Stimulated activated CD8-positive, alpha-beta memory T cell treated with anti-CD3 and anti-CD28 coated beads, Interleukin-15, amount 100 ng/mL, for 48 hours (primary cell): ENCODE data around the gene ACTN1.

ENCODE experiments used
- DNase-seq, 2 donors: peaks; one replicate each; pipeline ENCODE4 v3.0.0-alpha.2; 2020; ENCODE audit warnings: low read depth in 2 of 2

The ACTN1 gene

GRCh38 chr14:68969278-68970033, 9.6 kb downstream of the ACTN1 start:
- DNase-seq, result no peak

- DNase-seq, result no peak
These were observed 10.4 kb downstream of the ACTN1 start for GRCh38 chr14:68968721-68969120.

- no peak for DNase-seq
These were observed 11.1 kb downstream of the ACTN1 start for GRCh38 chr14:68968051-68968450.

GRCh38 chr14:68967459-68967940, 11.6 kb downstream of the ACTN1 start:
- no peak for DNase-seq

- DNase-seq, result no peak
These were observed 12.2 kb downstream of the ACTN1 start for GRCh38 chr14:68966872-68967301.

- no peak for DNase-seq
These were observed 13.8 kb downstream of the ACTN1 start for GRCh38 chr14:68965261-68965761.

- no peak for DNase-seq
These were observed 14.6 kb downstream of the ACTN1 start for GRCh38 chr14:68964300-68965093.

GRCh38 chr14:68962681-68963080, 16.4 kb downstream of the ACTN1 start:
- DNase-seq, result no peak

GRCh38 chr14:68961781-68962584, 17.1 kb downstream of the ACTN1 start:
- DNase-seq, result no peak

GRCh38 chr14:68961361-68961760, 17.7 kb downstream of the ACTN1 start:
- no peak for DNase-seq

- DNase-seq, result no peak
These were observed 19.0 kb downstream of the ACTN1 start for GRCh38 chr14:68960123-68960522.

- no peak for DNase-seq
These were observed 20.1 kb downstream of the ACTN1 start for GRCh38 chr14:68959035-68959434.

- no peak for DNase-seq
These were observed 20.5 kb downstream of the ACTN1 start for GRCh38 chr14:68958553-68958952.

- no peak for DNase-seq
These were observed 21.3 kb downstream of the ACTN1 start for GRCh38 chr14:68957775-68958174.

- DNase-seq, result no peak
These were observed 22.4 kb downstream of the ACTN1 start for GRCh38 chr14:68956724-68957123.

GRCh38 chr14:68955851-68956179, 23.3 kb downstream of the ACTN1 start:
- DNase-seq, result no peak

GRCh38 chr14:68955164-68955850, 23.8 kb downstream of the ACTN1 start:
- DNase-seq, result no peak

- DNase-seq, result no peak
These were observed 25.9 kb downstream of the ACTN1 start for GRCh38 chr14:68953196-68953555.

GRCh38 chr14:68952531-68953195, 26.4 kb downstream of the ACTN1 start:
- no peak for DNase-seq

GRCh38 chr14:68951800-68952530, 27.1 kb downstream of the ACTN1 start:
- DNase-seq, result no peak
